MM.1S (cell line): ENCODE measurements around the gene RRAGA.
"Not testable (repeated sequence)": the region's sequence is repeated elsewhere in the genome, so short reads cannot be mapped to it uniquely, and the experiment has no call there.

ENCODE experiments used
- DNase-seq: peaks from one replicate; pipeline ENCODE4 v3.0.0-alpha.2; 2015
- H2AFZ ChIP-seq: fragments of 300-600 bp; sonication (generic); 2 replicates; pipeline ENCODE4 v1.6.0; 2016; ENCODE audit warnings: antibody characterized with exemption, low read length
- H3F3A ChIP-seq: fragments of 300-600 bp; sonication (generic); 2 replicates; pipeline ENCODE4 v1.6.1; 2016; ENCODE audit warnings: mild to moderate bottlenecking, antibody characterized with exemption, low read length, moderate library complexity, mixed read lengths; ENCODE audit not compliant: insufficient read depth
- H3K27ac ChIP-seq: fragments of 300-600 bp; sonication (generic); 2 replicates; pipeline ENCODE4 v1.5.1; 2016; ENCODE audit warnings: mild to moderate bottlenecking, low read length
- H3K27me3 ChIP-seq: fragments of 300-600 bp; sonication (generic); replicated peaks from 2 replicates; pipeline ENCODE4 v1.6.0; 2016; ENCODE audit warnings: low read length; ENCODE audit not compliant: insufficient read depth
- H3K36me3 ChIP-seq: fragments of 300-600 bp; sonication (generic); replicated peaks from 2 replicates; pipeline ENCODE4 v1.6.1; 2016; ENCODE audit warnings: mild to moderate bottlenecking, low read length, mixed read lengths; ENCODE audit not compliant: insufficient read depth
- H3K4me1 ChIP-seq: fragments of 300-600 bp; sonication (generic); 2 replicates; pipeline ENCODE4 v1.6.1; 2016; ENCODE audit warnings: low read length, mixed read lengths
- H3K4me2 ChIP-seq: fragments of 300-600 bp; sonication (generic); 2 replicates; pipeline ENCODE4 v1.6.0; 2016; ENCODE audit warnings: low read depth, low read length
- H3K4me3 ChIP-seq: fragments of 300-600 bp; sonication (generic); 2 replicates; pipeline ENCODE4 v1.5.1; 2016; ENCODE audit warnings: low read length, mixed read lengths
- H3K79me2 ChIP-seq: fragments of 300-600 bp; sonication (generic); 2 replicates; pipeline ENCODE4 v1.6.1; 2016; ENCODE audit warnings: mixed run types, low read length, mixed read lengths
- H3K9ac ChIP-seq: fragments of 300-600 bp; sonication (generic); 2 replicates; pipeline ENCODE4 v1.6.1; 2016; ENCODE audit warnings: low read length, mixed read lengths
- H3K9me2 ChIP-seq: fragments of 300-600 bp; sonication (generic); replicated peaks from 2 replicates; pipeline ENCODE4 v1.6.1; 2016; ENCODE audit warnings: mild to moderate bottlenecking, low read length, mixed read lengths; ENCODE audit not compliant: insufficient read depth
- H3K9me3 ChIP-seq: fragments of 300-600 bp; sonication (generic); replicated peaks from 2 replicates; pipeline ENCODE4 v1.6.1; 2016; ENCODE audit warnings: mild to moderate bottlenecking, low read length, mixed read lengths; ENCODE audit not compliant: insufficient read depth
- H4K20me1 ChIP-seq: fragments of 300-600 bp; sonication (generic); 2 replicates; pipeline ENCODE4 v1.6.1; 2016; ENCODE audit warnings: mild to moderate bottlenecking, low read length, moderate library complexity, mixed read lengths; ENCODE audit not compliant: insufficient read depth
- CTCF ChIP-seq: fragments of 300-600 bp; sonication (generic); IDR thresholded peaks from 2 replicates; pipeline ENCODE4 v1.5.1; 2016; ENCODE audit warnings: antibody characterized with exemption, low read length, mixed read lengths
- EZH2 ChIP-seq: fragments of 300-600 bp; sonication (generic); optimal IDR thresholded peaks from 2 replicates; pipeline ENCODE3; 2017; ENCODE audit warnings: low read depth, mild to moderate bottlenecking, antibody characterized with exemption, low read length, mixed read lengths
- EZH2phosphoT487 ChIP-seq: fragments of 300-600 bp; sonication (generic); IDR thresholded peaks from 2 replicates; pipeline ENCODE4 v1.6.1; 2018; ENCODE audit warnings: antibody characterized with exemption, low read length

Gene RRAGA

GRCh38 chr9:19018201-19018600 lies 31.0 kb upstream of the RRAGA start:
- no peaks in the 10 kb centered on the region for H4K20me1 ChIP-seq
- H3K9me2 ChIP-seq, result no peaks in the 10 kb centered on the region
- no peaks in the 10 kb centered on the region for H3K79me2 ChIP-seq
- no peak overlapping the region for H3K9ac ChIP-seq
- no peaks in the 10 kb centered on the region for H3K27me3 ChIP-seq
- H3F3A ChIP-seq, result no peaks in the 10 kb centered on the region
- H3K36me3 ChIP-seq, result no peaks in the 10 kb centered on the region
- no peak for DNase-seq
- H3K4me2 ChIP-seq, result no peak overlapping the region
- no peak overlapping the region for H3K4me3 ChIP-seq
- no peak overlapping the region for H3K27ac ChIP-seq
- H3K9me3 ChIP-seq, result no peaks in the 10 kb centered on the region
- TF ChIP-seq EZH2phosphoT487, result no peak
- H3K4me1 ChIP-seq, result no peaks in the 10 kb centered on the region
- H2AFZ ChIP-seq, result no peak overlapping the region

- Histone ChIP-seq H3K27ac (no peak overlapping the region), H3K27me3 (no peaks in the 10 kb centered on the region), H3K9ac (no peak overlapping the region), H4K20me1 (no peaks in the 10 kb centered on the region), H3K4me3 (no peak overlapping the region), H3K9me2 (no peaks in the 10 kb centered on the region), H3K79me2 (no peaks in the 10 kb centered on the region), H3K36me3 (no peaks in the 10 kb centered on the region), H3K4me2 (no peak overlapping the region), H3K9me3 (no peaks in the 10 kb centered on the region), H2AFZ (no peak overlapping the region), H3F3A (no peaks in the 10 kb centered on the region), H3K4me1 (no peaks in the 10 kb centered on the region)
- no peak for TF ChIP-seq EZH2
- no peak for TF ChIP-seq EZH2phosphoT487
- no peak for TF ChIP-seq CTCF
- no peak for DNase-seq
Measured at GRCh38 chr9:19020886-19021455, 28.3 kb upstream of the RRAGA start.

- H3K36me3 ChIP-seq, H3K4me3 ChIP-seq, H3K27me3 ChIP-seq, H3K9me2 ChIP-seq, H2AFZ ChIP-seq, DNase-seq, H3K79me2 ChIP-seq, H3F3A ChIP-seq, H3K4me1 ChIP-seq, H4K20me1 ChIP-seq, H3K27ac ChIP-seq, H3K4me2 ChIP-seq, H3K9me3 ChIP-seq, H3K9ac ChIP-seq: not testable (repeated sequence)
Measured at GRCh38 chr9:19021649-19022048, 27.6 kb upstream of the RRAGA start.

- Histone ChIP-seq H3K4me1 (no peaks in the 10 kb centered on the region), H3K36me3 (no peaks in the 10 kb centered on the region), H3K79me2 (no peaks in the 10 kb centered on the region), H2AFZ (no peak overlapping the region), H3K27me3 (no peaks in the 10 kb centered on the region), H3F3A (no peaks in the 10 kb centered on the region), H3K4me2 (no peak overlapping the region), H3K9me2 (no peaks in the 10 kb centered on the region), H3K27ac (no peak overlapping the region), H4K20me1 (no peaks in the 10 kb centered on the region), H3K9me3 (no peaks in the 10 kb centered on the region), H3K4me3 (no peak overlapping the region), H3K9ac (no peak overlapping the region)
- TF ChIP-seq EZH2 (no peak), EZH2phosphoT487 (no peak), CTCF (no peak)
- no peak for DNase-seq
Measured at GRCh38 chr9:19022206-19022605, 27.0 kb upstream of the RRAGA start.
